ENCODE results near the gene MRPL55. TPM values are rescaled to one million over a fixed set of nuclear protein-coding genes. Genes with fewer than 3 reads are reported as not detected.

The MRPL55 gene
- total RNA-seq, 1 donor = 51.4 TPM

- no peak for DNase-seq (ENCODE audit: insufficient read length, low spot score, missing footprints)
- Histone ChIP-seq H2AFZ (ENCODE audit: low read length) (no peak overlapping the region), H3K4me2 (ENCODE audit: insufficient read depth, low read length) (no peak overlapping the region), H3K27me3 (ENCODE audit: insufficient read depth, low read length) (peaks cover 13% of the 10 kb centered on the region), H4K20me1 (ENCODE audit: insufficient read depth, low read length) (peaks cover 24% of the 10 kb centered on the region), H3K27ac (ENCODE audit: low read depth, low read length) (no peak overlapping the region), H3K4me3 (ENCODE audit: insufficient read depth, low read length) (no peak overlapping the region), H3K36me3 (ENCODE audit: insufficient read depth, low read length) (no peaks in the 10 kb centered on the region), H3K9me3 (ENCODE audit: low read depth, low read length) (no peaks in the 10 kb centered on the region), H3K4me1 (ENCODE audit: insufficient read depth, low read length) (peaks cover under 1% of the 10 kb centered on the region), H3K79me2 (ENCODE audit: insufficient read depth, low read length) (no peaks in the 10 kb centered on the region)
- no peak for TF ChIP-seq CTCF (IDR thresholded peaks at IDR 0.05; ENCODE audit: extremely low read depth, low read depth, low read length)
These were observed 48.0 kb upstream of the MRPL55 start for GRCh38 chr1:228156941-228157728.

GRCh38 chr1:228156515-228156881 is 47.4 kb upstream of the MRPL55 start:
- H3K79me2 ChIP-seq (ENCODE audit: insufficient read depth, low read length) = peaks cover 3% of the 10 kb centered on the region
- no peak overlapping the region for H3K27ac ChIP-seq (ENCODE audit: low read depth, low read length)
- H3K27me3 ChIP-seq (ENCODE audit: insufficient read depth, low read length) = peaks cover 13% of the 10 kb centered on the region
- peaks cover 30% of the 10 kb centered on the region for H4K20me1 ChIP-seq (ENCODE audit: insufficient read depth, low read length)
- no peaks in the 10 kb centered on the region for H3K36me3 ChIP-seq (ENCODE audit: insufficient read depth, low read length)
- TF ChIP-seq CTCF (IDR thresholded peaks at IDR 0.05; ENCODE audit: extremely low read depth, low read depth, low read length) = no peak
- H3K4me2 ChIP-seq (ENCODE audit: insufficient read depth, low read length) = no peak overlapping the region
- no peak overlapping the region for H3K4me3 ChIP-seq (ENCODE audit: insufficient read depth, low read length)
- no peaks in the 10 kb centered on the region for H3K9me3 ChIP-seq (ENCODE audit: low read depth, low read length)
- H3K4me1 ChIP-seq (ENCODE audit: insufficient read depth, low read length) = peaks cover under 1% of the 10 kb centered on the region
- H2AFZ ChIP-seq (ENCODE audit: low read length) = no peak overlapping the region
- DNase-seq (ENCODE audit: insufficient read length, low spot score, missing footprints) = peak; percentile 65

GRCh38 chr1:228155596-228156514 is 46.8 kb upstream of the MRPL55 start:
- Histone ChIP-seq H3K27ac (ENCODE audit: low read depth, low read length) (no peak overlapping the region), H4K20me1 (ENCODE audit: insufficient read depth, low read length) (peaks cover 36% of the 10 kb centered on the region), H3K79me2 (ENCODE audit: insufficient read depth, low read length) (peaks cover 7% of the 10 kb centered on the region), H3K4me3 (ENCODE audit: insufficient read depth, low read length) (no peak overlapping the region), H3K36me3 (ENCODE audit: insufficient read depth, low read length) (no peaks in the 10 kb centered on the region), H3K27me3 (ENCODE audit: insufficient read depth, low read length) (peaks cover 13% of the 10 kb centered on the region), H3K9me3 (ENCODE audit: low read depth, low read length) (no peaks in the 10 kb centered on the region), H3K4me2 (ENCODE audit: insufficient read depth, low read length) (no peak overlapping the region), H2AFZ (ENCODE audit: low read length) (no peak overlapping the region), H3K4me1 (ENCODE audit: insufficient read depth, low read length) (peaks cover 7% of the 10 kb centered on the region)
- peak; percentile 42 for DNase-seq (ENCODE audit: insufficient read length, low spot score, missing footprints)
- no peak for TF ChIP-seq CTCF (IDR thresholded peaks at IDR 0.05; ENCODE audit: extremely low read depth, low read depth, low read length)

Data from osteoblast (primary cell).